IMR-90 (cell line): Measurements from ENCODE around the gene ROBO4. TPM values are rescaled to one million over a fixed set of nuclear protein-coding genes. Genes with fewer than 3 reads are reported as not detected.

Source experiments
- ATAC-seq: fragments of 200-7000 bp; cut with Tn5 transposase; 2 replicates; pipeline ENCODE4 v1.9.1; 2020; ENCODE audit warnings: low read depth, mild to moderate bottlenecking, moderate library complexity
- BruUV-seq: library from RNA; stranded (reverse); fragments of 400-500 nt; replicated peaks from 2 replicates; lab custom pipeline; 2021; lab: Mats Ljungman, UMichigan
- CTCF ChIA-PET: fragments of 300-600 bp; formaldehyde crosslinking; extraction: SDS; loops from one replicate; lab custom pipeline; 2021; ENCODE audit warnings: antibody characterized with exemption; lab: Yijun Ruan, JAX
- POLR2A ChIA-PET: fragments of 300-600 bp; sonication (Branson Sonifier 250); formaldehyde crosslinking; loops from one replicate; lab custom pipeline; 2022; ENCODE audit warnings: antibody characterized with exemption; ENCODE audit not compliant: unreplicated experiment; lab: Charles Lee
- DNase-seq: peaks from one replicate; pipeline ENCODE4 v3.0.0; 2013
- H2AFZ ChIP-seq: replicated peaks from 2 replicates; pipeline ENCODE3; 2013; ENCODE audit warnings: low read length, mild to moderate bottlenecking; ENCODE audit not compliant: poor library complexity
- H2AK5ac ChIP-seq: 2 replicates; pipeline ENCODE4 v1.6.1; 2013; ENCODE audit warnings: low read depth, low read length, inconsistent platforms
- H2AK9ac ChIP-seq: replicated peaks from 2 replicates; pipeline ENCODE3; 2013; ENCODE audit warnings: mild to moderate bottlenecking, low read depth, low read length, moderate library complexity; ENCODE audit not compliant: poor library complexity
- H2BK120ac ChIP-seq: 2 replicates; pipeline ENCODE4 v1.6.1; 2013; ENCODE audit warnings: low read depth, low read length, inconsistent platforms
- H2BK15ac ChIP-seq: 3 replicates; pipeline ENCODE4 v1.6.1; 2013; ENCODE audit warnings: low read depth, low read length, inconsistent platforms
- H2BK20ac ChIP-seq: 2 replicates; pipeline ENCODE4 v1.6.1; 2013; ENCODE audit warnings: low read depth, mild to moderate bottlenecking, inconsistent platforms, low read length, moderate library complexity
- H2BK5ac ChIP-seq: 2 replicates; pipeline ENCODE4 v1.6.1; 2013; ENCODE audit warnings: mild to moderate bottlenecking, low read depth, low read length, inconsistent platforms; ENCODE audit not compliant: poor library complexity, severe bottlenecking
- H3K14ac ChIP-seq: replicated peaks from 2 replicates; pipeline ENCODE4 v1.6.1; 2013; ENCODE audit warnings: low read depth, low read length, inconsistent platforms
- H3K18ac ChIP-seq: 2 replicates; pipeline ENCODE4 v1.6.1; 2013; ENCODE audit warnings: low read depth, low read length, control low read depth
- H3K23ac ChIP-seq: 2 replicates; pipeline ENCODE4 v1.6.1; 2013; ENCODE audit warnings: low read depth, low read length, inconsistent platforms
- H3K27ac ChIP-seq: 2 replicates; pipeline ENCODE4 v1.5.1; 2013; ENCODE audit warnings: mild to moderate bottlenecking, control low read depth, low read length; ENCODE audit not compliant: insufficient read depth
- H3K27me3 ChIP-seq: 2 replicates; pipeline ENCODE4 v1.6.1; 2013; ENCODE audit warnings: low read length; ENCODE audit not compliant: control insufficient read depth, insufficient read depth
- H3K36me3 ChIP-seq: 2 replicates; pipeline ENCODE4 v1.6.1; 2013; ENCODE audit warnings: low read length, mixed read lengths; ENCODE audit not compliant: control insufficient read depth, insufficient read depth
- H3K4ac ChIP-seq: 2 replicates; pipeline ENCODE4 v1.6.1; 2013; ENCODE audit warnings: low read depth, low read length, inconsistent platforms
- H3K4me1 ChIP-seq: 2 replicates; pipeline ENCODE4 v1.6.1; 2013; ENCODE audit warnings: low read length, mixed read lengths; ENCODE audit not compliant: control insufficient read depth, insufficient read depth
- H3K4me2 ChIP-seq: 2 replicates; pipeline ENCODE4 v1.6.1; 2013; ENCODE audit warnings: low read depth, mild to moderate bottlenecking, control low read depth, low read length, moderate library complexity
- H3K4me3 ChIP-seq: 2 replicates; pipeline ENCODE4 v1.5.1; 2013; ENCODE audit warnings: low read depth, mild to moderate bottlenecking, control low read depth, low read length, moderate library complexity; ENCODE audit not compliant: insufficient read depth
- H3K56ac ChIP-seq: 2 replicates; pipeline ENCODE4 v1.6.1; 2013; ENCODE audit warnings: low read length, inconsistent platforms; ENCODE audit not compliant: insufficient read depth; ENCODE audit errors: extremely low read depth
- H3K79me1 ChIP-seq, 2 experiments: 2 replicates each; pipeline ENCODE4 v1.6.1; 2013; ENCODE audit warnings: low read length in 2 of 2, inconsistent platforms in 1 of 2, low read depth in 1 of 2
- H3K9ac ChIP-seq: 2 replicates; pipeline ENCODE4 v1.6.1; 2013; ENCODE audit warnings: low read depth, low read length, control low read depth
- H3K9me1 ChIP-seq: 2 replicates; pipeline ENCODE4 v1.6.1; 2013; ENCODE audit warnings: low read length, inconsistent platforms; ENCODE audit not compliant: insufficient read depth
- H3K9me3 ChIP-seq: 2 replicates; pipeline ENCODE4 v1.6.1; 2013; ENCODE audit warnings: low read length; ENCODE audit not compliant: control insufficient read depth, insufficient read depth
- H4K20me1 ChIP-seq: 2 replicates; pipeline ENCODE4 v1.6.1; 2013; ENCODE audit warnings: low read length, inconsistent platforms; ENCODE audit not compliant: insufficient read depth
- H4K5ac ChIP-seq: 2 replicates; pipeline ENCODE4 v1.6.1; 2013; ENCODE audit warnings: mild to moderate bottlenecking, low read depth, low read length, control low read depth
- H4K8ac ChIP-seq, 2 experiments: 2 replicates each; pipeline ENCODE4 v1.6.1; 2013; ENCODE audit warnings: low read depth in 2 of 2, low read length in 2 of 2, control low read depth in 1 of 2, inconsistent platforms in 1 of 2
- H4K91ac ChIP-seq: 2 replicates; pipeline ENCODE4 v1.6.1; 2013; ENCODE audit warnings: low read depth, low read length, inconsistent platforms; ENCODE audit not compliant: insufficient read depth
- BHLHE40 ChIP-seq: fragments of 150-350 bp; IDR thresholded peaks from 2 replicates; pipeline ENCODE4 v1.6.1; 2016; ENCODE audit warnings: mild to moderate bottlenecking, low read depth, low read length
- ELK1 ChIP-seq: fragments of 150-350 bp; IDR thresholded peaks from 2 replicates; pipeline ENCODE4 v1.6.1; 2016; ENCODE audit warnings: low read depth, mild to moderate bottlenecking, low read length, moderate library complexity, borderline replicate concordance
- MAZ ChIP-seq: IDR thresholded peaks from 2 replicates; pipeline ENCODE4 v1.6.1; 2012; ENCODE audit warnings: low read depth, mild to moderate bottlenecking, low read length, improper control_type of control experiment, moderate library complexity, borderline replicate concordance
- NFE2L2 ChIP-seq: fragments of 150-350 bp; IDR thresholded peaks from 2 replicates; pipeline ENCODE4 v1.6.1; 2016; ENCODE audit warnings: low read depth, mild to moderate bottlenecking, low read length
- WGBS, 2 experiments: methylation state at CpG; one replicate each; pipeline versions ENCODE4 v1.1.5 to v1.1.7; 2013; ENCODE audit warnings: missing lambda C conversion rate in 2 of 2; ENCODE audit not compliant: insufficient read length in 1 of 2; ENCODE audit errors: extremely low coverage in 2 of 2; 5-methylcytosine and 5-hydroxymethylcytosine counted together
- dilution Hi-C: fragments of 300-500 bp; cut with HindIII; formaldehyde crosslinking; loops from one replicate; pipeline ENCODE4 v1.14.3; 2018; ENCODE audit warnings: low sequenced_read_pairs; ENCODE audit not compliant: unreplicated experiment
- in situ Hi-C: fragments of 300-500 bp; cut with MboI; formaldehyde crosslinking; loops from 3 replicates; pipeline ENCODE4 v1.14.3; 2019; ENCODE audit warnings: low sequenced_read_pairs, inconsistent platforms, mixed read lengths
- intact Hi-C: fragments of 100-400 bp; cut with micrococcal nuclease; formaldehyde crosslinking; loops from 2 replicates; pipeline ENCODE4 v1.10.0; 2022
- polyA plus RNA-seq, 3 experiments: library from polyadenylated mRNA; depleted of rRNA; stranded (reverse); fragments of >200 nt; gene quantifications; 2 replicates each; pipeline ENCODE4 v1.2.3, GENCODE V29; 2012; ENCODE audit warnings: low replicate concordance in 1 of 3
- total RNA-seq: library from RNA; depleted of rRNA; stranded (reverse); fragments of >200 nt; gene quantifications from 2 replicates; pipeline ENCODE4 v1.2.3, GENCODE V29; 2012

Gene ROBO4
- total and polyA plus RNA-seq, 2 of the 4 experiments (the other 2 are of a cell fraction): 0.72 to 0.82 TPM

DNA sequence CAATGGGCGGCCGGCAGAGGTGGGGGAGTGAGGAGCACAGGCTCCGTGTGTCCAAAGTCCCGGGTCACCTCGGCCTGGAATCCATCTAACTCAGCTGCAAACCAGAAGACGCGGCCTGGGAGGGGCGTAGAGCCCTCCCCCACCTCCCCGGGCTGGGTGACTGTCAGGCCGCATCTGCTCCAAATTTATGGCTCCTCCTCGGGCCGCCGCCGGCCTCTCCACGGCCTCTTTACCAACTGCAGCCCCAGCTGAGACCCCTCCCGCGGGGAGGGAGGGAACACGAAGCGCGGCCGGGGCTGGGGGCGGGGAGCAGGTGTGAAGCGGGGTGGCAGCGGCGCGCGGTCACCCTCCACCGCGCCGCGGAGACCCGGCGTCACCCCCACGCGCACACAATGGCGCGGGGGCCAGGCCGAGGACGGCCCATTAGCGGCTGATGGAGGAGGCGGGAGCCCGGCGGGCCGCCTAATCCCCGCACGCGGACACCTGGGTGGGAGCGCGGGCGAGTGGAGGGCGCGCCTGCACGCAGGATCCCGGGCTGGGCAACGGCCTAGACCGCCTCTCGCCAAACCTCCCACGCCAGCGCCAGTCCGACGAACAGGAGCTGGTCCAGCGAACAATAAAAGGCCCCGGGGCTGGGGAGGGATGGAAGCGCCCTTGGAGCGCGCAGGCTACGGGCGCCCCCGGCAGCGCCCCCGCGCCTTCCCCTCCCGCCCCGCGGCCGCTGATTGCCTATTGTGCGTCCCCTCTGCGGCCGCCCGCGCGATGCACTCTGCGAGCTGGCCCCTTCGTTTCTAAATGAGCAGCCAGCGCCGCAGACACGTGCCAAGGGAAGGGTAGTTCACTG, 58.3 kb downstream of the ROBO4 start:
- DNase-seq (no peak), ATAC-seq (peak; percentile 7; the same call in 1 of the 2 replicates)
- Histone ChIP-seq H4K8ac (no peak overlapping the region), H3K4me1 (no peaks in the 10 kb centered on the region; the same call in 1 of the 2 replicates), H3K36me3 (no peaks in the 10 kb centered on the region), H3K9me1 (no peaks in the 10 kb centered on the region; the same call in 1 of the 2 replicates), H4K20me1 (no peaks in the 10 kb centered on the region), H4K5ac (no peak overlapping the region), H2BK5ac (no peak overlapping the region), H3K79me1 (no peaks in the 10 kb centered on the region), H2AK9ac (no peak overlapping the region), H3K27me3 (peaks cover 59% of the 10 kb centered on the region), H3K14ac (no peak overlapping the region), H3K4me2 (peak overlapping the region; percentile 71; the same call in 1 of the 2 replicates), H3K18ac (no peak overlapping the region), H2BK20ac (no peak overlapping the region), H2AFZ (peak overlapping the region; percentile 61), H3K56ac (no peak overlapping the region), H3K9ac (no peak overlapping the region), H3K4me3 (peak overlapping the region; percentile 19; the same call in 1 of the 2 replicates), H4K91ac (no peak overlapping the region), H3K27ac (no peak overlapping the region), H3K23ac (0 out of 2 replicates have a peak overlapping the region, but pooled peaks have one; percentile 62), H2AK5ac (no peak overlapping the region), H2BK15ac (no peak overlapping the region), H3K9me3 (no peaks in the 10 kb centered on the region), H3K4ac (no peak overlapping the region), H2BK120ac (no peak overlapping the region)
- BruUV-seq: no TSS peak
- in situ Hi-C loops (loop anchor here (10.0 kb wide), 2 partner anchors 75 to 195 kb away; partner anchors contain the start of gene ESAM), dilution Hi-C loops (no loop called here), intact Hi-C loops (no loop called here)
- TF ChIP-seq NFE2L2 (no peak), ELK1 (no peak), MAZ (no peak), BHLHE40 (no peak)
- POLR2A ChIA-PET: no interaction called here
- CTCF ChIA-PET: interaction anchor here (0.7 to 1.6 kb wide), 2 partner anchors 37 kb away, joined by 3 to 5 read pairs; no protein-coding TSS in a partner anchor
- WGBS, 2 experiments: 1% methylated on average over 29 of the region's 87 CpGs; no CpG with 5 or more reads in 1 of the 2 experiments
